IMR-90 (cell line): Measurements from ENCODE around the gene CPNE2. TPM values are rescaled to one million over a fixed set of nuclear protein-coding genes. Genes with fewer than 3 reads are reported as not detected.

Experiments
- ATAC-seq: fragments of 200-7000 bp; cut with Tn5 transposase; 2 replicates; pipeline ENCODE4 v1.9.1; 2020; ENCODE audit warnings: low read depth, mild to moderate bottlenecking, moderate library complexity
- BruUV-seq: library from RNA; stranded (reverse); fragments of 400-500 nt; replicated peaks from 2 replicates; lab custom pipeline; 2021; lab: Mats Ljungman, UMichigan
- CTCF ChIA-PET: fragments of 300-600 bp; formaldehyde crosslinking; extraction: SDS; loops from one replicate; lab custom pipeline; 2021; ENCODE audit warnings: antibody characterized with exemption; lab: Yijun Ruan, JAX
- POLR2A ChIA-PET: fragments of 300-600 bp; sonication (Branson Sonifier 250); formaldehyde crosslinking; loops from one replicate; lab custom pipeline; 2022; ENCODE audit warnings: antibody characterized with exemption; ENCODE audit not compliant: unreplicated experiment; lab: Charles Lee
- DNase-seq: peaks from one replicate; pipeline ENCODE4 v3.0.0; 2013
- H2AFZ ChIP-seq: replicated peaks from 2 replicates; pipeline ENCODE3; 2013; ENCODE audit warnings: low read length, mild to moderate bottlenecking; ENCODE audit not compliant: poor library complexity
- H2AK5ac ChIP-seq: 2 replicates; pipeline ENCODE4 v1.6.1; 2013; ENCODE audit warnings: low read depth, low read length, inconsistent platforms
- H2AK9ac ChIP-seq: replicated peaks from 2 replicates; pipeline ENCODE3; 2013; ENCODE audit warnings: mild to moderate bottlenecking, low read depth, low read length, moderate library complexity; ENCODE audit not compliant: poor library complexity
- H2BK120ac ChIP-seq: 2 replicates; pipeline ENCODE4 v1.6.1; 2013; ENCODE audit warnings: low read depth, low read length, inconsistent platforms
- H2BK15ac ChIP-seq: 3 replicates; pipeline ENCODE4 v1.6.1; 2013; ENCODE audit warnings: low read depth, low read length, inconsistent platforms
- H2BK20ac ChIP-seq: 2 replicates; pipeline ENCODE4 v1.6.1; 2013; ENCODE audit warnings: low read depth, mild to moderate bottlenecking, inconsistent platforms, low read length, moderate library complexity
- H2BK5ac ChIP-seq: 2 replicates; pipeline ENCODE4 v1.6.1; 2013; ENCODE audit warnings: mild to moderate bottlenecking, low read depth, low read length, inconsistent platforms; ENCODE audit not compliant: poor library complexity, severe bottlenecking
- H3K14ac ChIP-seq: replicated peaks from 2 replicates; pipeline ENCODE4 v1.6.1; 2013; ENCODE audit warnings: low read depth, low read length, inconsistent platforms
- H3K18ac ChIP-seq: 2 replicates; pipeline ENCODE4 v1.6.1; 2013; ENCODE audit warnings: low read depth, low read length, control low read depth
- H3K23ac ChIP-seq: 2 replicates; pipeline ENCODE4 v1.6.1; 2013; ENCODE audit warnings: low read depth, low read length, inconsistent platforms
- H3K27ac ChIP-seq: 2 replicates; pipeline ENCODE4 v1.5.1; 2013; ENCODE audit warnings: mild to moderate bottlenecking, control low read depth, low read length; ENCODE audit not compliant: insufficient read depth
- H3K27me3 ChIP-seq: 2 replicates; pipeline ENCODE4 v1.6.1; 2013; ENCODE audit warnings: low read length; ENCODE audit not compliant: control insufficient read depth, insufficient read depth
- H3K36me3 ChIP-seq: 2 replicates; pipeline ENCODE4 v1.6.1; 2013; ENCODE audit warnings: low read length, mixed read lengths; ENCODE audit not compliant: control insufficient read depth, insufficient read depth
- H3K4ac ChIP-seq: 2 replicates; pipeline ENCODE4 v1.6.1; 2013; ENCODE audit warnings: low read depth, low read length, inconsistent platforms
- H3K4me1 ChIP-seq: 2 replicates; pipeline ENCODE4 v1.6.1; 2013; ENCODE audit warnings: low read length, mixed read lengths; ENCODE audit not compliant: control insufficient read depth, insufficient read depth
- H3K4me2 ChIP-seq: 2 replicates; pipeline ENCODE4 v1.6.1; 2013; ENCODE audit warnings: low read depth, mild to moderate bottlenecking, control low read depth, low read length, moderate library complexity
- H3K4me3 ChIP-seq: 2 replicates; pipeline ENCODE4 v1.5.1; 2013; ENCODE audit warnings: low read depth, mild to moderate bottlenecking, control low read depth, low read length, moderate library complexity; ENCODE audit not compliant: insufficient read depth
- H3K56ac ChIP-seq: 2 replicates; pipeline ENCODE4 v1.6.1; 2013; ENCODE audit warnings: low read length, inconsistent platforms; ENCODE audit not compliant: insufficient read depth; ENCODE audit errors: extremely low read depth
- H3K79me1 ChIP-seq, 2 experiments: 2 replicates each; pipeline ENCODE4 v1.6.1; 2013; ENCODE audit warnings: low read length in 2 of 2, inconsistent platforms in 1 of 2, low read depth in 1 of 2
- H3K9ac ChIP-seq: 2 replicates; pipeline ENCODE4 v1.6.1; 2013; ENCODE audit warnings: low read depth, low read length, control low read depth
- H3K9me1 ChIP-seq: 2 replicates; pipeline ENCODE4 v1.6.1; 2013; ENCODE audit warnings: low read length, inconsistent platforms; ENCODE audit not compliant: insufficient read depth
- H3K9me3 ChIP-seq: 2 replicates; pipeline ENCODE4 v1.6.1; 2013; ENCODE audit warnings: low read length; ENCODE audit not compliant: control insufficient read depth, insufficient read depth
- H4K20me1 ChIP-seq: 2 replicates; pipeline ENCODE4 v1.6.1; 2013; ENCODE audit warnings: low read length, inconsistent platforms; ENCODE audit not compliant: insufficient read depth
- H4K5ac ChIP-seq: 2 replicates; pipeline ENCODE4 v1.6.1; 2013; ENCODE audit warnings: mild to moderate bottlenecking, low read depth, low read length, control low read depth
- H4K8ac ChIP-seq, 2 experiments: 2 replicates each; pipeline ENCODE4 v1.6.1; 2013; ENCODE audit warnings: low read depth in 2 of 2, low read length in 2 of 2, control low read depth in 1 of 2, inconsistent platforms in 1 of 2
- H4K91ac ChIP-seq: 2 replicates; pipeline ENCODE4 v1.6.1; 2013; ENCODE audit warnings: low read depth, low read length, inconsistent platforms; ENCODE audit not compliant: insufficient read depth
- BHLHE40 ChIP-seq: fragments of 150-350 bp; IDR thresholded peaks from 2 replicates; pipeline ENCODE4 v1.6.1; 2016; ENCODE audit warnings: mild to moderate bottlenecking, low read depth, low read length
- MAZ ChIP-seq: IDR thresholded peaks from 2 replicates; pipeline ENCODE4 v1.6.1; 2012; ENCODE audit warnings: low read depth, mild to moderate bottlenecking, low read length, improper control_type of control experiment, moderate library complexity, borderline replicate concordance
- POLR2A ChIP-seq: IDR thresholded peaks from 2 replicates; pipeline ENCODE4 v1.6.1; 2012; ENCODE audit warnings: mild to moderate bottlenecking, low read depth, low read length
- RCOR1 ChIP-seq: IDR thresholded peaks from 2 replicates; pipeline ENCODE4 v1.6.1; 2012; ENCODE audit warnings: mild to moderate bottlenecking, low read length, improper control_type of control experiment; ENCODE audit not compliant: insufficient replicate concordance
- WGBS, 2 experiments: methylation state at CpG; one replicate each; pipeline versions ENCODE4 v1.1.5 to v1.1.7; 2013; ENCODE audit warnings: missing lambda C conversion rate in 2 of 2; ENCODE audit not compliant: insufficient read length in 1 of 2; ENCODE audit errors: extremely low coverage in 2 of 2; 5-methylcytosine and 5-hydroxymethylcytosine counted together
- dilution Hi-C: fragments of 300-500 bp; cut with HindIII; formaldehyde crosslinking; loops from one replicate; pipeline ENCODE4 v1.14.3; 2018; ENCODE audit warnings: low sequenced_read_pairs; ENCODE audit not compliant: unreplicated experiment
- in situ Hi-C: fragments of 300-500 bp; cut with MboI; formaldehyde crosslinking; loops from 3 replicates; pipeline ENCODE4 v1.14.3; 2019; ENCODE audit warnings: low sequenced_read_pairs, inconsistent platforms, mixed read lengths
- intact Hi-C: fragments of 100-400 bp; cut with micrococcal nuclease; formaldehyde crosslinking; loops from 2 replicates; pipeline ENCODE4 v1.10.0; 2022
- polyA plus RNA-seq, 3 experiments: library from polyadenylated mRNA; depleted of rRNA; stranded (reverse); fragments of >200 nt; gene quantifications; 2 replicates each; pipeline ENCODE4 v1.2.3, GENCODE V29; 2012; ENCODE audit warnings: low replicate concordance in 1 of 3
- total RNA-seq: library from RNA; depleted of rRNA; stranded (reverse); fragments of >200 nt; gene quantifications from 2 replicates; pipeline ENCODE4 v1.2.3, GENCODE V29; 2012; rRNA removed

Gene CPNE2
- total and polyA plus RNA-seq, 2 of the 4 experiments (the other 2 are of a cell fraction) = 15.4 to 48.0 TPM

- Histone ChIP-seq H3K4me3 (no peak overlapping the region), H2AFZ (no peak overlapping the region), H4K91ac (no peak overlapping the region), H2BK15ac (0 out of 3 replicates have a peak overlapping the region, but pooled peaks have one; percentile 38), H3K18ac (no peak overlapping the region), H2AK9ac (no peak overlapping the region), H2BK120ac (no peak overlapping the region), H4K5ac (no peak overlapping the region), H2AK5ac (no peak overlapping the region), H4K8ac (no peak overlapping the region), H2BK20ac (no peak overlapping the region), H3K27me3 (no peaks in the 10 kb centered on the region), H3K27ac (no peak overlapping the region), H3K9ac (no peak overlapping the region), H3K9me3 (no peaks in the 10 kb centered on the region), H3K14ac (0 out of 2 replicates have a peak overlapping the region, but pooled peaks have one; percentile 1), H3K4me2 (no peak overlapping the region), H3K4ac (peak overlapping the region; percentile 1; the same call in 1 of the 2 replicates), H3K4me1 (peaks cover 16% of the 10 kb centered on the region), H3K23ac (peak overlapping the region; percentile 60; the same call in 1 of the 2 replicates), H3K56ac (no peak overlapping the region), H4K20me1 (peaks cover 5% of the 10 kb centered on the region; the same call in 1 of the 2 replicates), H3K79me1 (peaks cover 24 to 45% of the 10 kb centered on the region in 2 experiments), H3K9me1 (no peaks in the 10 kb centered on the region), H3K36me3 (peaks cover 2% of the 10 kb centered on the region; the same call in 1 of the 2 replicates), H2BK5ac (peak overlapping the region; percentile 40)
- BruUV-seq = no TSS peak
- no peak for ATAC-seq
- intact Hi-C loops (no loop called here), in situ Hi-C loops (no loop called here), dilution Hi-C loops (no loop called here)
- DNase-seq = no peak
- WGBS, 2 experiments = 40% methylated on average over 1 of the region's 3 CpGs; no CpG with 5 or more reads in 1 of the 2 experiments
- ChIA-PET CTCF (interaction anchor here (0.7 to 1.2 kb wide), 3 partner anchors 12 to 103 kb away, joined by 3 to 4 read pairs (median 4); no protein-coding TSS in a partner anchor), POLR2A (no interaction called here)
- TF ChIP-seq MAZ (no peak), BHLHE40 (no peak), POLR2A (no peak), RCOR1 (no peak)
Observed at GRCh38 chr16:57196753-57197152, 104.4 kb downstream of the CPNE2 start.

Other genes with a start within 250 kb of the CPNE2 start
- gene SLC12A3, start 227.4 kb upstream of the CPNE2 start, total RNA-seq = not detected in 2 replicates
- not detected in 2 replicates for gene SLC12A3, start 227.4 kb upstream of the CPNE2 start, polyA plus RNA-seq (2012; rRNA removed)
- gene HERPUD1, start 160.4 kb upstream of the CPNE2 start, total RNA-seq = 83.3 and 148 TPM in 2 replicates
- 122 and 130 TPM in 2 replicates for gene HERPUD1, start 160.4 kb upstream of the CPNE2 start, polyA plus RNA-seq (2012; rRNA removed)
- not detected in 2 replicates for gene CETP, start 130.6 kb upstream of the CPNE2 start, total RNA-seq
- not detected in 2 replicates for gene CETP, start 130.6 kb upstream of the CPNE2 start, polyA plus RNA-seq (2012; rRNA removed)
- 5.3 and 9.1 TPM in 2 replicates for gene NLRC5, start 103.0 kb upstream of the CPNE2 start, total RNA-seq
- gene NLRC5, start 103.0 kb upstream of the CPNE2 start, polyA plus RNA-seq (2012; rRNA removed) = 14.9 and 15.8 TPM in 2 replicates
- gene PSME3IP1, start 93.5 kb downstream of the CPNE2 start, total RNA-seq = 50.2 and 52.2 TPM in 2 replicates
- 71.2 and 75.2 TPM in 2 replicates for gene PSME3IP1, start 93.5 kb downstream of the CPNE2 start, polyA plus RNA-seq (2012; rRNA removed)
- gene RSPRY1, start 93.7 kb downstream of the CPNE2 start, total RNA-seq = 59.2 and 62.2 TPM in 2 replicates
- 23.7 and 25.2 TPM in 2 replicates for gene RSPRY1, start 93.7 kb downstream of the CPNE2 start, polyA plus RNA-seq (2012; rRNA removed)
- 73.7 and 77.8 TPM in 2 replicates for gene ARL2BP, start 152.7 kb downstream of the CPNE2 start, total RNA-seq
- gene ARL2BP, start 152.7 kb downstream of the CPNE2 start, polyA plus RNA-seq (2012; rRNA removed) = 46.8 and 46.9 TPM in 2 replicates
- not detected in 2 replicates for gene PLLP, start 192.1 kb downstream of the CPNE2 start, total RNA-seq
- 0.05 TPM in 1 of 2 replicates, not detected in the other for gene PLLP, start 192.1 kb downstream of the CPNE2 start, polyA plus RNA-seq (2012; rRNA removed)